ENCODE data around the gene KCNB1.

- no peak for TF ChIP-seq CTCF (IDR thresholded peaks at IDR 0.05)
- TF ChIP-seq POLR2A (IDR thresholded peaks at IDR 0.05), result no peak
Observed at GRCh38 chr20:49418809-49419208, 63.7 kb downstream of the KCNB1 start.

All from prostate gland (tissue), 2 donors.